Stimulated activated CD8-positive, alpha-beta memory T cell treated with anti-CD3 and anti-CD28 coated beads, Interleukin-15, amount 100 ng/mL, for 24 hours (primary cell): ENCODE measurements around the gene DNER.
"Not testable (repeated sequence)": the region's sequence is repeated elsewhere in the genome, so short reads cannot be mapped to it uniquely, and the experiment has no call there.

Experiments
- DNase-seq: peaks from one replicate; pipeline ENCODE4 v3.0.0-alpha.2; 2020; ENCODE audit warnings: low read depth

DNER gene

GRCh38 chr2:229714736-229715541 is 584 bp upstream of the DNER start:
- DNase-seq: no peak

GRCh38 chr2:229713371-229714079 is 830 bp downstream of the DNER start:
- no peak for DNase-seq

GRCh38 chr2:229712136-229712535 is 2.2 kb downstream of the DNER start:
- DNase-seq: no peak

GRCh38 chr2:229708335-229708734 is 6.0 kb downstream of the DNER start:
- DNase-seq: no peak

- DNase-seq: no peak
These were observed 10.3 kb downstream of the DNER start for GRCh38 chr2:229703909-229704630.

GRCh38 chr2:229701716-229702115 is 12.6 kb downstream of the DNER start:
- DNase-seq: no peak

- DNase-seq: no peak
These were observed 13.3 kb downstream of the DNER start for GRCh38 chr2:229701062-229701461.

- no peak for DNase-seq
These were observed 18.4 kb downstream of the DNER start for GRCh38 chr2:229695961-229696360.

GRCh38 chr2:229693845-229694244 is 20.5 kb downstream of the DNER start:
- DNase-seq: not testable (repeated sequence)

- no peak for DNase-seq
These were observed 22.7 kb downstream of the DNER start for GRCh38 chr2:229691631-229692030.

GRCh38 chr2:229689307-229689839 is 25.0 kb downstream of the DNER start:
- DNase-seq: no peak

- no peak for DNase-seq
These were observed 26.2 kb downstream of the DNER start for GRCh38 chr2:229688141-229688540.

GRCh38 chr2:229686122-229686919 is 28.0 kb downstream of the DNER start:
- no peak for DNase-seq

GRCh38 chr2:229684942-229685562 is 29.3 kb downstream of the DNER start:
- no peak for DNase-seq

- no peak for DNase-seq
These were observed 34.8 kb downstream of the DNER start for GRCh38 chr2:229679393-229680125.

- no peak for DNase-seq
These were observed 38.8 kb downstream of the DNER start for GRCh38 chr2:229675569-229675968.

- DNase-seq: no peak
These were observed 39.4 kb downstream of the DNER start for GRCh38 chr2:229674830-229675530.

- no peak for DNase-seq
These were observed 40.7 kb downstream of the DNER start for GRCh38 chr2:229673676-229674075.

GRCh38 chr2:229672021-229672420 is 42.3 kb downstream of the DNER start:
- DNase-seq: no peak

GRCh38 chr2:229669841-229670240 is 44.5 kb downstream of the DNER start:
- DNase-seq: no peak
